Gastrocnemius medialis (tissue), 4 donors: ENCODE data around the gene KCNC1.

Source experiments
- CTCF ChIP-seq, 5 experiments: fragments of 450-650 bp in 3 of 5; fragments of 200-600 bp in 2 of 5; sonication (generic) in 2 of 5; IDR thresholded peaks in 4 of 5; conservative IDR thresholded peaks in 1 of 5; 1 replicate in 4 of 5; 2 replicates in 1 of 5; pipeline ENCODE4 v1.5.1; 2016 to 2019; ENCODE audit warnings: antibody characterized with exemption in 5 of 5, mild to moderate bottlenecking in 3 of 5, moderate library complexity in 3 of 5
- POLR2A ChIP-seq, 2 donors: fragments of 450-650 bp; IDR thresholded peaks; one replicate each; pipeline ENCODE4 v1.6.1; 2017; ENCODE audit warnings: antibody characterized with exemption in 2 of 2, mild to moderate bottlenecking in 2 of 2, moderate library complexity in 2 of 2

GRCh38 chr11:17687946-17688670 is 46.5 kb upstream of the KCNC1 start:
- no peak for TF ChIP-seq CTCF (IDR thresholded peaks at IDR 0.05 in 4 of 5, conservative IDR thresholded peaks at IDR 0.05 in 1 of 5)
- TF ChIP-seq POLR2A (IDR thresholded peaks at IDR 0.05): peak; percentile 26 to 33
